A673 (cell line): ENCODE measurements around the gene P2RY2.

Experiments used
- EZH2 ChIP-seq: fragments of 200-600 bp; sonication (generic); IDR thresholded peaks from 2 replicates; pipeline ENCODE4 v1.6.1; 2017; ENCODE audit warnings: borderline replicate concordance, low read depth, mild to moderate bottlenecking, mixed read lengths, antibody characterized with exemption, low read length; ENCODE audit not compliant: poor library complexity, severe bottlenecking
- TF ChIP-seq, protein P1 (sequence below): fragments of 300-800, 200-600 bp; sonication (generic); conservative IDR thresholded peaks from 2 replicates; pipeline ENCODE4 v1.5.1; 2017; ENCODE audit warnings: low read depth, mild to moderate bottlenecking, antibody characterized with exemption, low read length, moderate library complexity, mixed read lengths

DNA sequence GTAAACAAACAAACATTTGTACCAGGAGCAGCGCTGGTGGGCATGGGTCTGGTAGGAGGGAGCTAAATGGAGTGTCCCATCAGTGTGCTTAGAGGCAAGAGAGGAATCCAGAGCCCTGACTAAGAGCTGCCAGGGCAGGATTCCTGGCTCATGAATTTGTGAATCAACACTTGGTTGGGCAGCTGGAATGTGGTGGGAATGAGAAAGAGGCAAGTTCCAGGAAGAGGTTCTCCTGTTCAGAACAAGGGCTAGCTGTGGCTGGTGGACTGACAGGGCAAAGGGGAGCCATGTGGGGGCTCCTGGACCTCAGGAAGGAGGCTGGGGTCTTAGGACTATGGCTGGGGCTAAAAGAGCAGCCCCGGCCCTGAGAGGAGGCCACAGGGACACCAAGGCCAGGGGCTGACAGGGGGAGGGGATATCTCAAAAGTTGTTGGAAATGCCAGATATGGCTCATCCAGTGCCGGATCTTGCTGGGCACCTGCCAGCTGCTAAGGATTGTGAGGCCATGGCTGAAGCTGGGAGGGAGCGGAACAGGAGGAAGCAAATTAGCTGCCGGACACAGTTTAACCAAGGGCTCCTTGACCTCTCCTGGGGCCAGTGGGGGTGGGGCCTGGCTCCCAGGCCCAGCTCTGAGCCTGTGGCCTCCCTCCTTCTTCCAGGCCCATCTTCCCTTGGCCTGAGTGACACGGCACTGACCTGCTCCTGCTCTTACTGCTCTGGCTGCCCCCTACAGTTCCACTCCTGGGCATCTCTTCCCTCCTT, 39.4 kb downstream of the P2RY2 start:
- TF ChIP-seq, protein P1, sequence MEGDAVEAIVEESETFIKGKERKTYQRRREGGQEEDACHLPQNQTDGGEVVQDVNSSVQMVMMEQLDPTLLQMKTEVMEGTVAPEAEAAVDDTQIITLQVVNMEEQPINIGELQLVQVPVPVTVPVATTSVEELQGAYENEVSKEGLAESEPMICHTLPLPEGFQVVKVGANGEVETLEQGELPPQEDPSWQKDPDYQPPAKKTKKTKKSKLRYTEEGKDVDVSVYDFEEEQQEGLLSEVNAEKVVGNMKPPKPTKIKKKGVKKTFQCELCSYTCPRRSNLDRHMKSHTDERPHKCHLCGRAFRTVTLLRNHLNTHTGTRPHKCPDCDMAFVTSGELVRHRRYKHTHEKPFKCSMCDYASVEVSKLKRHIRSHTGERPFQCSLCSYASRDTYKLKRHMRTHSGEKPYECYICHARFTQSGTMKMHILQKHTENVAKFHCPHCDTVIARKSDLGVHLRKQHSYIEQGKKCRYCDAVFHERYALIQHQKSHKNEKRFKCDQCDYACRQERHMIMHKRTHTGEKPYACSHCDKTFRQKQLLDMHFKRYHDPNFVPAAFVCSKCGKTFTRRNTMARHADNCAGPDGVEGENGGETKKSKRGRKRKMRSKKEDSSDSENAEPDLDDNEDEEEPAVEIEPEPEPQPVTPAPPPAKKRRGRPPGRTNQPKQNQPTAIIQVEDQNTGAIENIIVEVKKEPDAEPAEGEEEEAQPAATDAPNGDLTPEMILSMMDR = no peak
- no peak for TF ChIP-seq EZH2
